H1 (cell line): ENCODE data around the gene TMEM176B. TPM values are rescaled to one million over a fixed set of nuclear protein-coding genes. Genes with fewer than 3 reads are reported as not detected.

Experiments
- BACH1 ChIP-seq: IDR thresholded peaks from 2 replicates; pipeline ENCODE4 v1.6.1; 2012; ENCODE audit warnings: low read length, improper control_type of control experiment
- BRCA1 ChIP-seq: IDR thresholded peaks from 2 replicates; pipeline ENCODE4 v1.6.1; 2012; ENCODE audit warnings: low read depth, low read length, improper control_type of control experiment
- EZH2 ChIP-seq: fragments of 200-600 bp; sonication (generic); IDR thresholded peaks from 2 replicates; pipeline ENCODE4 v1.7.1; 2012; ENCODE audit warnings: low read depth, mild to moderate bottlenecking, moderate library complexity, low read length, inconsistent platforms; ENCODE audit not compliant: severe bottlenecking
- FOSL1 ChIP-seq: IDR thresholded peaks from 2 replicates; pipeline ENCODE4 v1.6.1; 2011; ENCODE audit warnings: mild to moderate bottlenecking, low read depth, low read length, moderate library complexity; ENCODE audit not compliant: insufficient read depth
- GABPA ChIP-seq: IDR thresholded peaks from 2 replicates; pipeline ENCODE4 v1.6.1; 2011; ENCODE audit warnings: mild to moderate bottlenecking, low read length, moderate library complexity, borderline replicate concordance; ENCODE audit not compliant: insufficient read depth
- GTF2F1 ChIP-seq: IDR thresholded peaks from 2 replicates; pipeline ENCODE4 v1.6.1; 2012; ENCODE audit warnings: low read depth, low read length, improper control_type of control experiment, borderline replicate concordance
- HDAC6 ChIP-seq: IDR thresholded peaks from one replicate; pipeline ENCODE4 v1.7.1; 2012; ENCODE audit warnings: low read depth, mild to moderate bottlenecking, inconsistent platforms, low read length, moderate library complexity
- KDM1A ChIP-seq: fragments of 200-600, 300-600 bp; sonication (generic); IDR thresholded peaks from 2 replicates; pipeline ENCODE4 v1.7.1; 2016; ENCODE audit warnings: mild to moderate bottlenecking, low read length, borderline replicate concordance
- NANOG ChIP-seq: IDR thresholded peaks from 2 replicates; pipeline ENCODE4 v1.6.1; 2011; ENCODE audit warnings: low read length, low read depth, mild to moderate bottlenecking, inconsistent platforms; ENCODE audit not compliant: insufficient read depth, poor library complexity, severe bottlenecking
- NRF1 ChIP-seq: IDR thresholded peaks from 2 replicates; pipeline ENCODE4 v1.6.1; 2011; ENCODE audit warnings: mild to moderate bottlenecking, low read depth, low read length, improper control_type of control experiment
- PHF8 ChIP-seq: fragments of 200-600 bp; sonication (generic); conservative IDR thresholded peaks from 2 replicates; pipeline ENCODE4 v1.7.1; 2012; ENCODE audit warnings: low read depth, mild to moderate bottlenecking, inconsistent platforms, low read length, moderate library complexity
- POLR2AphosphoS5 ChIP-seq: IDR thresholded peaks from 2 replicates; pipeline ENCODE4 v1.6.1; 2011; ENCODE audit warnings: low read depth, low read length
- POU5F1 ChIP-seq: IDR thresholded peaks from 2 replicates; pipeline ENCODE4 v1.6.1; 2011; ENCODE audit warnings: low read depth, mild to moderate bottlenecking, low read length, moderate library complexity
- RBBP5 ChIP-seq: IDR thresholded peaks from 2 replicates; pipeline ENCODE4 v1.7.1; 2012; ENCODE audit warnings: low read depth, mild to moderate bottlenecking, inconsistent platforms, low read length, moderate library complexity, borderline replicate concordance
- RXRA ChIP-seq: IDR thresholded peaks from 2 replicates; pipeline ENCODE4 v1.6.1; 2011; ENCODE audit warnings: low read depth, mild to moderate bottlenecking, low read length, moderate library complexity; ENCODE audit not compliant: insufficient read depth
- SIX5 ChIP-seq: IDR thresholded peaks from 2 replicates; pipeline ENCODE4 v1.6.1; 2011; ENCODE audit warnings: mild to moderate bottlenecking, low read depth, low read length
- SUZ12 ChIP-seq: fragments of 200-600 bp; sonication (generic); IDR thresholded peaks from 2 replicates; pipeline ENCODE4 v1.6.1; 2012; ENCODE audit warnings: mild to moderate bottlenecking, inconsistent platforms, low read length, moderate library complexity, mixed read lengths
- TCF12 ChIP-seq: IDR thresholded peaks from 2 replicates; pipeline ENCODE4 v1.6.1; 2011; ENCODE audit warnings: low read depth, mild to moderate bottlenecking, low read length
- USF2 ChIP-seq: IDR thresholded peaks from 2 replicates; pipeline ENCODE4 v1.6.1; 2011; ENCODE audit warnings: low read length, improper control_type of control experiment
- polyA plus RNA-seq, 7 experiments: library from polyadenylated mRNA; depleted of rRNA in 3 of 7; stranded (reverse) in 5 of 7; unstranded in 2 of 7; fragments of >200 nt in 5 of 7; fragments of 200-250 nt in 2 of 7; gene quantifications; 1 replicate in 5 of 7; 2 replicates in 1 of 7; 4 replicates in 1 of 7; pipeline versions ENCODE4 v1.2.1 to v1.2.3, GENCODE V29; 2011 to 2013; ENCODE audit warnings: missing spikeins in 2 of 7, mixed read lengths in 2 of 7
- total RNA-seq: library from RNA; stranded (reverse); fragmentation: NEBNext Ultra II Directional; extraction: Animal tissue kit (Norgen Biotek cat#: 25700); gene quantifications from 2 replicates; pipeline ENCODE4 v1.2.1, GENCODE V29; 2021
- TF ChIP-seq, protein P1 (sequence below): IDR thresholded peaks from 2 replicates; pipeline ENCODE4 v1.6.1; 2012; ENCODE audit warnings: inconsistent platforms
- TF ChIP-seq, protein P2 (sequence below): IDR thresholded peaks from 2 replicates; pipeline ENCODE4 v1.6.1; 2012; ENCODE audit warnings: inconsistent platforms

Gene TMEM176B
- total and polyA plus RNA-seq, 2 of the 8 experiments (the other 6 are each of a cell fraction or from before 2014, with no cell fraction given) = 1.2 to 2.1 TPM

DNA sequence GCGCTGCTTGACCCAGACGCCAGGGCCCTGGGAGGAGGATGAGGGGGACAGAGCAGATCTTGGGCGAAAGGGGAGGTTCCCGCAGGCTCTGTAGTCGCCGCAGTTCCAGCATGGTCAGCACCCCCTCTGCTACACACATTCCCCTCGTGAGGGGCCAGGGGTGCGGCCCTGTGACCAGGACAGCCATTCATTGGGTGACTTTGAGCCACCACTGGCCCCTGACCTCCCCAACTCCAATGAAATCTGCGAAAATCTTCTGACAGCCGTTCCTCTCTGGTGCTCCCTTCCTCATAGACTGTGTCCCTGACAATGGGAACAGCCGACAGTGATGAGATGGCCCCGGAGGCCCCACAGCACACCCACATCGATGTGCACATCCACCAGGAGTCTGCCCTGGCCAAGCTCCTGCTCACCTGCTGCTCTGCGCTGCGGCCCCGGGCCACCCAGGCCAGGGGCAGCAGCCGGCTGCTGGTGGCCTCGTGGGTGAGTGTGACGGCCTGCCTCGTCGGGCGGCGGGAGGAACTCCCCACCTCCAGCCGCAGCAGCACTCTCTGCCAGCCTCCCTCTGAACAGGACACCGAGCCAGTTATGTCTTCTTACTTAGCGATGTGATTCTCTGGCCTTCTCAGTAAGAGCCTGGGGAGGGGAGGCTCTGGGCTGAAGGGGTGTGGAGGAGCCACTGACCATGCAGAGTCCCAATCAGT lies 1.2 kb upstream of the TMEM176B start (continued):
- TF ChIP-seq PHF8 (no peak), RBBP5 (no peak), GABPA (no peak), NRF1 (no peak), POU5F1 (no peak), BRCA1 (no peak), SIX5 (no peak), EZH2 (peak; percentile 71), NANOG (no peak), BACH1 (no peak), SUZ12 (peak; percentile 3; the same call in 1 of the 2 replicates), GTF2F1 (no peak), USF2 (no peak), RXRA (no peak), TCF12 (no peak), HDAC6 (no peak), FOSL1 (no peak), KDM1A (no peak), POLR2AphosphoS5 (no peak)
- TF ChIP-seq, protein P1, sequence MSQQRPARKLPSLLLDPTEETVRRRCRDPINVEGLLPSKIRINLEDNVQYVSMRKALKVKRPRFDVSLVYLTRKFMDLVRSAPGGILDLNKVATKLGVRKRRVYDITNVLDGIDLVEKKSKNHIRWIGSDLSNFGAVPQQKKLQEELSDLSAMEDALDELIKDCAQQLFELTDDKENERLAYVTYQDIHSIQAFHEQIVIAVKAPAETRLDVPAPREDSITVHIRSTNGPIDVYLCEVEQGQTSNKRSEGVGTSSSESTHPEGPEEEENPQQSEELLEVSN = peak; percentile 37
- TF ChIP-seq, protein P2, sequence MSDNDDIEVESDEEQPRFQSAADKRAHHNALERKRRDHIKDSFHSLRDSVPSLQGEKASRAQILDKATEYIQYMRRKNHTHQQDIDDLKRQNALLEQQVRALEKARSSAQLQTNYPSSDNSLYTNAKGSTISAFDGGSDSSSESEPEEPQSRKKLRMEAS = no peak
